ENCODE measurements around the gene LHX4.

Gene LHX4

DNA sequence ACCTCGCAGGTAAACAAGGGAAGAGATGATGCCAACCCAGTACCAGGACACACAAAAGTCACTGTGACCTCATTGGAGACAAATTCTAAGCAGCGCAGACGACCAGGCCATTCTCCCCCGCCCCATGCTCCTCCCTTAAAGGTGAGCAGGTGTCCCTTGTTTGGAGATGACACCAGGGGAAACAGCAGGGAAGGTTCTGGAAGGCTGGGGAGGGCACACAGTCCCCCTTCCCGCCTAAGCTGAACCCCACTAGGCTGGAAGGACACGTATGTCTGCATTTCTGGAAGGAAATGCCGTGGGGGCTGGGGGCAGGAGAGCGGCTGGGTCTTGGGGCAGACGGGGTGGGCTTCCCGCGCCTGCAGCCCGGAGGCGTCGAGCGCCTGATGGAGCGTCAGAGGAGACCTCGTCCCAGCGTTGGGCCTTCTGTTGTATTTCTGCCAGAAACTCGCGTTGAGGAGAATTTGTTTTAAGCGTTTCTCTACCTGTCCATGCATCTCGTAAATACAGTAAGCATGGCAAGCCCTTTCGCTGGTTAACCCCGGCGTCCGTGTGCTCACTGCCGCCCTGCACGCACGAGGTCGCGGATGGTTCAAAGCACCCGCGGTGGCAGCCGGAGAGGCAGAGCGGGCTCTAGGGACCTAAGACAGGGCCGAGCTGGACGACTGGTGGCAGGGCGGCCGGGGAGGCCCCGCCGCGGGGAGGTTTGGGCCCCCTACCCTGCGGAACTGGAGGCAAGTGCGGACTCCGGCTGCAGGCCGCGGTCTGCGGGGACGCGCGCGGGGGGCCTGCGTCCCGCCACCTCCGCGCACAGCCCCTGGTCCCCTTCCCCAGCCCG lies 1.2 kb upstream of the LHX4 start:
- no peak for DNase-seq

DNA sequence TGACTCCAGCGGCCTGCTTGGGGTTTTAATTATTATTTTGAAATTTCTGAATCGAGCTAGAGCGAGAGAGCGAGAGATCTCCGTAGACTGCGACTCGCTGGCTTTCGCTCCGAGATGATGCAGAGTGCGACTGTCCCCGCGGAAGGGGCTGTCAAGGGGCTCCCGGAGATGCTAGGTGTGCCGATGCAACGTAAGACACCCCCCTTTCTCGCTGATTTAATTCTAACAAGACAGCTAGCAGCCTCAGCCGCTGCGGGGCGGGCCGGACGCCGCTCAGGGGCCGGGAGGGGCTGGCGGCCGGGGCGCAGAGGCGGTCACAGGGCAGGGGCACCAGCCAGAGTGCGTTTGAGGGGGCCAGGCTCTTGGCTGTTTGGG lies 339 bp downstream of the LHX4 start:
- DNase-seq = no peak

DNA sequence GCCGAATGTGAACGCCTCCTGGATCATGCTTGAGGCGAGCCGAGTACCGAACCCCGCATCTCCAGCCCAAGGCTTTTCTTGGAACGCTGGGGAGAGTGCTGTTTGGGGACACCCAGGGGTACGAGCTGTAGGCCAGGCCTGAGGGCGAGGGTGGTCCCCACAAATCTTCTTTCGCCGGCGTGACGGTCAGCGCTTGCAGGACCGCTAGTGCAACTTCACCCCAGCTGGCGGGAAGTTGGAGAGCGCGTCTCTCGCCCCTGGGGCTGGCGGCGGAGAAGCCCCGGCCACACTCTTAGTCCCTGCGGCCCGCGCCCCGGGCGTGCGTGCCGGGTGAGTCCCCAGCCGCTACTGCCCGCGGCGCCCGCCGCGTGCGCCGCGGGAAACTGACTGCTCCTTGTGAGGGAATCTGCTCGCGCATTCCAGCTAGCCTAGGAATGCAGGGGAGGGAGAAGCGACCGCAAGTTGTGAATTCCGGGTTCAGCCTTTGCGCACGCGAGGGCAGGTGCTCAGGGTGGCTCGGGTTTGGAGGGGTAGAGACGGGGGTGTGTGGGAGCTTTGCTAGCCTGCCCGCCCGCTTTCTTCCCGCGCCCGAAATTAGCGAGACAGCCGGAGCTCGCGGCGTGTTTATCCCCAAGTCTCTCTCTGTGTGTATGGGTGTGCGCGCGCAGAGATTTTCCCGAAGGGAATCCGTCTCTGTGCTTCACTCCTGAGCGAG lies 884 bp downstream of the LHX4 start:
- DNase-seq = no peak

DNA sequence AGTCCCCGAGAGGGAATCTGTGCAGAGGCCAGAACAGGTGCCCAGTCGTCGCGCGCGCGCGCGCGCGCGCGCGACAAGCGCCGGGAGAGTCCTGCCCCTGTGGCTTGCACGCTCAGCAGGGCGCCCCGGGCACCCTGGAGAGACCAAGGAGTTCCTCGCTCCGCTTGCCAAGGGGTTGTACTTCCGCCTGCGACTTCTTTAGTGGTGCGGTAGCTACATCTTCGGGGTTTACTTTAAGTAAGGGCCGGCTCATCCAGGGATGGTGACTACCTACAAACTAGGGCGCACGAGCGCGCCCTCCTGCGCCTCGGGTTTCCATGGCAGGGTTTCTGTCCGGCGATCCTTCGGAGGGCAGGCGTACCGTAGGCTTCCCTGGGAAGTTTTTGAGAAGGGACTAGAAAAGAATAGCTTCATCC lies 1.4 kb downstream of the LHX4 start:
- no peak for DNase-seq

GRCh38 chr1:180231936-180232335 lies 1.9 kb downstream of the LHX4 start:
- no peak for DNase-seq

- DNase-seq = no peak
Observed at GRCh38 chr1:180232521-180233043, 2.5 kb downstream of the LHX4 start.

- no peak for DNase-seq
Observed at GRCh38 chr1:180233191-180234011, 3.3 kb downstream of the LHX4 start.

DNA sequence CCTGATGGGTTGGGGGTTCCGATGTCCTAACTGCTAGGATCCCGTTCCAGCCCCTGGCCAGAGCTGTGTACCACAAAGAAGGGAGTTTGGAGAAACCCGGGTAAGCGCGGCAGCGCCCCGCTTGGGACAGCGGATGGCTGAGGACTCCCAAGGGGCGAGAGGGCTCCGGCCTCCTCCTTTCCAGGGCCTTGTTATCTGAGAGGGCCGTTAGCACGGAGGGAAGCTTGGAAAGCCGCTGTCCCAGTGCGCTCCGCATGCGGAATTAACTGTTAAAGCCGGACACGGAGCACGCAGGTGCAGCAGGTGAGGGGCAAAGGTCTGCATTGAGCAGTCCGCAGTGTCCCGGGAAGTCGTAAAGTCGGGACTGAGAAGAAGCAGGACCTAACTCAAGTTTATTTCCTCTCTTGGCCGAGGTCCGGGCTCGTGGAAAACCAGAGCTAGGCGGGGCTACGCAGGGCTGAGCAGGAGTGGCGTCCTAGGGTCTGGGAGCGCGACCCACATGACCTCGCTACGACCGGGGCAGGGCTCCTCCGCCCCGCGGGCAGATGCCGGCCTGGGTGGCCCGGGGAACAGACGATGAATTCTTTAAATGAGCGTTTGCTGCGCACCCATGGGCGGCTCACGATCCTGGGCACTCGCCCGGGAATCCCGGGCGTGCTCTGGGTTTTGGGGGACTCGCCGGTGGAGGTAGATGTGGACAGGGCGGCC lies 4.5 kb downstream of the LHX4 start:
- DNase-seq = no peak

- no peak for DNase-seq
Observed at GRCh38 chr1:180235077-180235501, 5.0 kb downstream of the LHX4 start.

GRCh38 chr1:180235502-180236239 lies 5.6 kb downstream of the LHX4 start:
- no peak for DNase-seq

GRCh38 chr1:180236698-180237509 lies 6.8 kb downstream of the LHX4 start:
- DNase-seq = no peak

GRCh38 chr1:180237869-180238476 lies 7.9 kb downstream of the LHX4 start:
- DNase-seq = no peak

- no peak for DNase-seq
Observed at GRCh38 chr1:180238675-180239074, 8.6 kb downstream of the LHX4 start.

- no peak for DNase-seq
Observed at GRCh38 chr1:180239145-180240096, 9.4 kb downstream of the LHX4 start.

GRCh38 chr1:180241716-180242544 lies 11.9 kb downstream of the LHX4 start:
- DNase-seq = no peak

- no peak for DNase-seq
Observed at GRCh38 chr1:180243517-180244221, 13.6 kb downstream of the LHX4 start.

DNA sequence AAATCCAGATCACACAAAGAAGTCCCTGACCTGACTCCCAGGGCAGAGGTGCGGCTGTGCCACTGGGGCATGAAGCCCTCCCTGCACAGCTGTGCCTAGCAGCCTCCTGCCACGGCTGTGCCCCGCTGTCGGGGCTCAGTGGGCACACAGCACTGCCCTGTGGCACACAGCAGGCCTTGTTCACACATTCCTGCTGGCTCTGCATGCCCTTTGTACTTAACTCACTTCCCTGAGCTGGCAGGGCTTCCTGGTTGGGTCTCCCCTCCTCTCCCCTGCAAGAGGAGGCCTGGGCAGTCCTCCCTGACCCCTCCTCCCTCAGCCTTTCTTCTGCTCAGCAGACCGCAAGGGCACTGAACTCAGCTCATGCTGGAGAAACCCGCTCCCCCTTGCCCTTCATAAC lies 14.8 kb downstream of the LHX4 start:
- no peak for DNase-seq

DNA sequence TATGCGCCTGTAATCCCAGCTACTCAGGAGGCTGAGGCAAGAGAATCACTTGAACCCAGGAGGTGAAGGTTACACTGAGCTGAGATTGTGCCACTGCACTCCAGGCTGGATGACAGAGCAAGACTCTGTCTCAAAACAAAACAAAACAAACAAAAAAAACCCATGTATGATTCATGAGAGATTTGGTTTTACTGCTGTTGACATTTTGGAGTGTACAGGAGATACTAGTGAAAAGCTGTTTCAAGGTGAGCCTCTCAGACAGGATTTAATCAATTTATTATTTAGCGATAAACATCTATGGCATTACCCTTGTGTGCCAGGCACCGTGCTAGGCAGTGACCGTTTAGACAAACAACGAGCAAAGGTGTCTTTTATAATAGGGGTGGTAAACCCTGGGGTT lies 16.5 kb downstream of the LHX4 start:
- DNase-seq = no peak

Data from activated CD4-positive, alpha-beta T cell treated with anti-CD3 and anti-CD28 coated beads for 4 hours (primary cell).